Measurements from ENCODE around the gene NUDCD3.

NUDCD3 gene

DNA sequence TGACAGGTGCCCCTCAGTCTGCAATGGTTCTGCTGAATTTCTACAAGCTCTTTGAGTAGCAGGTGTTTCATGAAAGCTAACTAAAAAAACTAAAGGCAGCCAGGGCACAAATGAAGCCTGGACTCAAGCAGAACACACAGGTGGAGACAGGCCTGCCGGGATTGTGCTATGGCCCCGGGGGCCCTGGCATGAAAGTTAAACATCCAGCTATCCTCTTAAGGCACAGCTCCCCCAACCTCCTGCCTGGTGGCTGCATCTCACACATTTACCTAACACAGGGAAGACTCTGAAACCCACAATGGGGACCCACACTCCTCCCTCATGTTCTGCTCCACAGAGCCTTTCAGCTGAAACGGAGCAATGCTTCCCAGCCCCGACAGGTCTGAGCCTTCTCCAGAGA is 88.8 kb downstream of the NUDCD3 start:
- no peak overlapping the region for H3K4me3 ChIP-seq (ENCODE audit: control insufficient read depth, low read depth, low read length)
- no peak for DNase-seq (ENCODE audit: low read depth)
- TF ChIP-seq, protein P1, sequence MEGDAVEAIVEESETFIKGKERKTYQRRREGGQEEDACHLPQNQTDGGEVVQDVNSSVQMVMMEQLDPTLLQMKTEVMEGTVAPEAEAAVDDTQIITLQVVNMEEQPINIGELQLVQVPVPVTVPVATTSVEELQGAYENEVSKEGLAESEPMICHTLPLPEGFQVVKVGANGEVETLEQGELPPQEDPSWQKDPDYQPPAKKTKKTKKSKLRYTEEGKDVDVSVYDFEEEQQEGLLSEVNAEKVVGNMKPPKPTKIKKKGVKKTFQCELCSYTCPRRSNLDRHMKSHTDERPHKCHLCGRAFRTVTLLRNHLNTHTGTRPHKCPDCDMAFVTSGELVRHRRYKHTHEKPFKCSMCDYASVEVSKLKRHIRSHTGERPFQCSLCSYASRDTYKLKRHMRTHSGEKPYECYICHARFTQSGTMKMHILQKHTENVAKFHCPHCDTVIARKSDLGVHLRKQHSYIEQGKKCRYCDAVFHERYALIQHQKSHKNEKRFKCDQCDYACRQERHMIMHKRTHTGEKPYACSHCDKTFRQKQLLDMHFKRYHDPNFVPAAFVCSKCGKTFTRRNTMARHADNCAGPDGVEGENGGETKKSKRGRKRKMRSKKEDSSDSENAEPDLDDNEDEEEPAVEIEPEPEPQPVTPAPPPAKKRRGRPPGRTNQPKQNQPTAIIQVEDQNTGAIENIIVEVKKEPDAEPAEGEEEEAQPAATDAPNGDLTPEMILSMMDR (conservative IDR thresholded peaks at IDR 0.05; ENCODE audit: control insufficient read depth, insufficient read depth, low read depth, low read length) = no peak

DNA sequence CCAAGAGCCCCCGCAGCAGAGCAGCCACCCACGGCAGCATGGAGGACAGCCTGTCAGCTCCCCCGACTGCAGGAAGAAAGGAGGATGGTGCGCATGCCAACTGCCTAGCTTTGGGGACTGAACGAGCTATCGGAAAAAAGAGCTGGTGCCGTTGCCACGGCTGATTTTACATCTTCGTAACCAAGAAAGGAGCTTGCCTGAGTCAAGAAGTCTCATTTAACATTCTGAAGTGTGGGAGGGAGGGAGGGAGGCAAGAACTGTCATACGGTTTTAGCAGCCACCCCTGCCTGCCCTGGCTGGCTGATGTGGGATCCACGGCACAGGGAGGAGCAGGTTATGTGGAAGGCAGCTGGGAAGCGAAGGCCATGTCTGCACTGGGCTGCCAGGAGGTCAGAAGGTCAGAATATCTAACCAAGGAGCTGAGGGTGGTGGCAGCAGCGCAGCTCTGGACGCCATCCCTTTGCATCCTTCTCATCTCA is 90.4 kb downstream of the NUDCD3 start:
- no peak for DNase-seq (ENCODE audit: low read depth)
- TF ChIP-seq, protein P1 (conservative IDR thresholded peaks at IDR 0.05; ENCODE audit: control insufficient read depth, insufficient read depth, low read depth, low read length) = no peak

DNA sequence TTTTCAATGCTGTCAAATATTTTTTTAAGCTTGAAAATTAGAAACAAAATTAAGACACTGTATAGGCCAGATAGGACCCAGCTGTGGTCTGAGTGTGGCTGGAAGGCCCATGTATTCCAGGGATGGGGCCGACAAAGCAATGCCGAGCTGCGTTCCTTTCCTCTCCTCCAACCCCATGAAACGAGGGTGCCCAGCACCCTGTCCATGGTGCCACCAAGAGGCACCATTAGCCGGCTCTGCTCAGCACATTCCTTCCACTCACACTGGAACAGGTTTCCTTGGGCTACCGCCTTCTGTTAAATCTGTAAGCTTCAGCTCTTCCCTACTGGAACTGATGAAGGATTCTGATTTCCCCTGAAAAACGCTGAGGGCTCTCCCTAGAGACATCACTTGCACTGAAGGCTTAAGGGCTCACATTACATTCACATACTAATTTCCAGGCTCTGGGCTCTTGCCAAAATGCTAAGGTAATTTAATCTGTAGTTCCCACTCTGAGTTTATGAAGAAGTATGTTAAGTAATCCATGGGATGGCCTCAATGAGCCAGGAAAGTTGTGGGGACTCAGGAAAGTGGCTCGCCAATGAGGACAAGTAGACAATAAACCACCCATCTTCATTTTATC is 91.4 kb downstream of the NUDCD3 start:
- DNase-seq (ENCODE audit: low read depth) = peak; percentile 41
- H3K4me3 ChIP-seq (ENCODE audit: control insufficient read depth, low read depth, low read length) = no peak overlapping the region
- TF ChIP-seq, protein P1 (conservative IDR thresholded peaks at IDR 0.05; ENCODE audit: control insufficient read depth, insufficient read depth, low read depth, low read length) = no peak

More for the DNA sequence above, 90.4 kb downstream of the NUDCD3 start:
- H3K4me3 ChIP-seq (ENCODE audit: control insufficient read depth, low read depth, low read length) = no peak overlapping the region

DNA sequence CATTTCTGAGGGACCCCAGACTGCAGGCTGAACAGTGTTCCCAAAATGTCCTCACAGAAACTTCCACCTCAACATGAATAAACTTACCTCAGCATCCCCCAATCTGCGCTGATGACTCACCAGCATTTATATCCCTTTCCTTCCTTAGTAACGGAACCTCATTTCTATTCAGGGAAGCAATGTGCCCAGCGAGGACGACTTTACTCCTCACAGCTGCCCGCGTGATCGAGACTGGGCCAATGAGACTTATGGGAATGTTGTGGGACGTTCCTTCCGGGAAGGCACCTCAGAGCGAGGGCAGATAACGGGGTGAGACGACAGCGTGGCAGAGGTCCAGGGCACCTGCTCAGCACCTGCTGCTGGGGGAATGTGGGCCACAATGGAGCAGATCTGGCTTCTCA is 91.9 kb downstream of the NUDCD3 start:
- no peak for DNase-seq (ENCODE audit: low read depth)
- H3K4me3 ChIP-seq (ENCODE audit: control insufficient read depth, low read depth, low read length) = no peak overlapping the region
- TF ChIP-seq, protein P1 (conservative IDR thresholded peaks at IDR 0.05; ENCODE audit: control insufficient read depth, insufficient read depth, low read depth, low read length) = no peak

DNA sequence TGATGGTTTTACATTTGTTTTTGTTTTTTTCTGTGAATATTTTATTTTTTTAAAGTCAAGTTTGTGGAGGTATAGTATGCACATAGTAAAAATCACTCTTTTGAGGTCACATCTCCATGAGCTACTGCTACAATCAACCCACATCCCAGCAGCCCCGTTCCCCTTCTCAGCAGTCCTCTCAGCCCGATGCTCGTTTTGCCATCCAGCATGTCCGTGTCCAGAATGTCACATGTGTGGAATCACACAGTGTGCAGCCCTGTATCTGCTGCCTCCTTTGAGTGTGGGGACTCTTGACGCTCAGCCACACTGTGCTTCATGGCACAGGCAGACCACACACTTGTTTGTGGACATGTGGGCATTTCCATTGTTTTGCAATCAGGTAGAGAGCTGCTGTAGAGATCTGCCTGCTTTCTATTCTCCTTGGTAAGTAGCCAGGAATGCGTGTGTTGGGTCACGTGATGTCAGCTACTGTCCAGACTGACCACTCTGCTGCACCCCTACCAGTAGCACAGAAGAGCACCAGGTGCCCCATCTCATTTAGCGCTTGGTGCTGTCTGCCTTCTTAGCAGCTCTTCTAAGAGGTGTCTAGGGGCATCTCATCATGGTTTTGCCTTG is 93.4 kb downstream of the NUDCD3 start:
- TF ChIP-seq, protein P1 (conservative IDR thresholded peaks at IDR 0.05; ENCODE audit: control insufficient read depth, insufficient read depth, low read depth, low read length) = no peak
- peak; percentile 26 for DNase-seq (ENCODE audit: low read depth)
- no peak overlapping the region for H3K4me3 ChIP-seq (ENCODE audit: control insufficient read depth, low read depth, low read length)

DNA sequence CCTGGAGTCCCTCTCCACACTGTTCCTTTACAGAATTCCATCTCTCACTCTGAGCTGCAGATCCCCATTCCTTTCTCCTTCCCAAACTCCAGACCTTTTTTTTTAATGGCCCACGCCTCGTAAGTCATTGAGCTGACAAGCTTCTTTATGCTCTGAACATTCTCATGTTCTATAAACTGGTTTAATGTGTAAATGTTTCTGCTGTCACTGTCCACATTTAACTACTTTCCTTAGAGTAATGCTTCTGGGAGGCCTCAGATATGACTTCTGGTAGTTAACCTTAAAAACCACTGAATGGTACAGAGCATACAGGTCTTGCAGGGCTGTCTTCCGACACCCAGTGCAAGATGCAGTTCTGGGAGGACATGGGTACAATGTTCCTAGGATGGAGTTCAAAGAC is 94.0 kb downstream of the NUDCD3 start:
- DNase-seq (ENCODE audit: low read depth) = no peak
- TF ChIP-seq, protein P1 (conservative IDR thresholded peaks at IDR 0.05; ENCODE audit: control insufficient read depth, insufficient read depth, low read depth, low read length) = no peak
- H3K4me3 ChIP-seq (ENCODE audit: control insufficient read depth, low read depth, low read length) = no peak overlapping the region
